NCI-H2196 (cell line): ENCODE data around the gene CFAP251.
"Not testable (repeated sequence)": the region's sequence is repeated elsewhere in the genome, so short reads cannot be mapped to it uniquely, and the experiment has no call there.

ENCODE experiments used
- DNase-seq: peaks from one replicate; lab custom pipeline; 2025; ENCODE audit not compliant: unreplicated experiment; lab: John Stamatoyannopoulos, UW

CFAP251 gene

DNA sequence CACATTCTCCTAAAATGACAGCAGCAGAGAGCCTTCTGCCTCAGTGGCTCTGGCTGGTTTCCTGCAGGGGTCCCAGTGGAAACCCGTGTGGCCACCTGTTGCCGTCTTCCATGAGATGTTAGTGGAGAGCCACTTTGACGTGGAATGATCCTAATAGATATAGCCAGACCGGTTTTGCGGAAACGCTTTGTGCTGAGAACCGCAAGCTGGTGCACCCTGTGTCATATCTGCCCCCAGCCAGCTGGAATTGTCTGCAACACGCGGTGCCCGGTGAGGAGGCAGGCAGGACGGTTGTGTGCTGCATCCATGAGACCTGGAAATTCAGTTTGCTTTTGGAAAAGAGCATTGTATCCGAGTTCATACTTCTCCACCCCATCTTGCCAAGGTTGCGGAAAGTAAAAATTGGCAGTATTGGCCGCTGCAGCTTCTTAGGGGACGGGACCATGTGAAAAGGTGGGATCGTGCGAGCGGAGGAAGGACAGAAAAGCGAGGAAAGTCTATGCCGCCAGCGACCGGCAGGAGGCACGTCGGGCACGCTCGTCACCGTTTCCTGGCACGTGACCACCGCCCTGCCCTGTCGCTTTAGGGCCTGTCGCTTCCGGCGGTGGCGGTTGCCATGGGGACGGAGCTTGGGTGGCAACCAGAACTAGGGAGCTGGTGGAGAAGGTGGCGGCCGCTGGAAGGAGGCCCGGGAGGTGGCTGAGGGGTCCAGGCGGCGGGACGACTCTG, at the start of gene CFAP251:
CFAP251 (plus strand) TSS at position 643 of the 729 bp plus-strand sequence. CDS start 2,714 bp downstream, outside the sequence.
- DNase-seq: peak; percentile 95

GRCh38 chr12:121869229-121869628, 49.2 kb upstream of the CFAP251 start:
- not testable (repeated sequence) for DNase-seq

DNA sequence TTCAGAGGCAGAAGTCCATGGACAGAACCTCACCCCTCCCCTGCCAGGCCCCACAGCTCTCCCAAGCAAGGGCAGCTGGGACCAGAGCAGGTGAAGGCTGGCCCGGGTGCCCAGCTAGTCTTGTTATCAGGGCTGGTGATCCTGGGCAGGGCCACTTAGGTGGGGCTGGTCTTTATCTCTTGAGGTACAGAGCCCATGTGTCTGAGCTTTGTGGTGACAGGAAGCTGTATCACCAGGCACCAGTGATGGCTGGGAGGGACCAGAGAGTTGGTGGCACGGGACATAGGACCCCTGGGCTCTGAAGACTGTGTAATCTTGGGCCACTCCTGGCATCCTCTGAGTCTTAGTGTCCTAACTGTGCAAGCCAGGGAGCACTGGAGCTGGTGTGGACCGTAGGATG, 46.9 kb upstream of the CFAP251 start:
- DNase-seq: no peak

- peak; percentile 5 for DNase-seq
Observed at GRCh38 chr12:121872546-121873215, 45.7 kb upstream of the CFAP251 start.

- no peak for DNase-seq
Observed at GRCh38 chr12:121873216-121873569, 45.2 kb upstream of the CFAP251 start.

- DNase-seq: no peak
Observed at GRCh38 chr12:121874071-121874470, 44.3 kb upstream of the CFAP251 start.

DNA sequence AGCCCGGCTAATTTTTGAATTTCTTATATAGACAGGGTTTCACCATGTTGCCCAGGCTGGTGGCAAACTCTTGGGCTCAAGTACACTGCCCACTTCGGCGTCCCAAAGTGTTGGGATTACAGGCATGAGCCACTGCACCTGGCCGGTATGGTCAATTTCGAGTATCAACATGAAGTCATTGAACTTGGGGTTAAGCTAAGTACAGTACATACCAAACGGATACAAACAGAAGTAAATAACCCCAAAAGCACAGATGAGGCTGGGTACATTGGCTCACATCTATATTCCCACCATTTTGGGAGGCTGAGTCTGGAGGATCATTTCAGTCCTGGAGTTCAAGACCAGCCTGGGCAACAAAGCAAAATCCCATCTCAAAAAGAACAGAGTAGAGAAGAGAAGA, 42.8 kb upstream of the CFAP251 start:
- no peak for DNase-seq

GRCh38 chr12:121876080-121876447, 42.3 kb upstream of the CFAP251 start:
- DNase-seq: not testable (repeated sequence)

DNA sequence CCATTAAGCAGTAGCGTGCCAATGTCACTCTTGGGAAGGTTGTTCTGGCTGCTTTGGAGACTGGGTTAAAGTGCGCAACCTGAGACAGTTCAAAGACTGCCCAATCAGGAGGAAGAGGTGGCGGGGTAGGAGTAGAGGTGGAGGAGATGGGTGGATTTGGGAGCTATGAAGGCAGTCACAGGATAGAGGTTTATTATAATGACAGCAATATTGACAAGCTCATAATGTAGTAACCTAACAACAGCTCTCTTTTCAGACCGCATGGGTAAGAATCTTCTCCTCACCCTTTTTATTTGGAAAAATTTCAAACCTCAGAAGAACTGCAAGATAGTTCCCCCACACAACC, 35.1 kb upstream of the CFAP251 start:
- DNase-seq: peak; percentile 12

DNA sequence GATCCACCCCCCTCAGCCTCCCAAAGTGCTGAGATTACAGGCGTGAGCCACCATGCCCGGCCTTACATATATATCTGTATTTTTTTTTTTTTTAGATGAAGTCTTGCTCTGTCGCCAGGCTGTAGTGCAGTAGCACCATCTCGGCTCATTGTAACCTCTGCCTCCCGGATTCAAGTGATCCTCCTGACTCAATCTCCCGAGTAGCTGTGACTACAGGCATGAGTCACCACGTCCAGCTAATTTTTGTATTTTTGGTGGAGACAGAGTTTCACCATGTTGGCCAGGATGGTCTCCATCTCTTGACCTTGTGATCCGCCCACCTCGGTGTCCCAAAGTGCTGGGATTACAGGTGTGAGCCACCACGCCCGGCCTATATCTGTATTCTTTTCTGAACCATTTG, 33.3 kb upstream of the CFAP251 start:
- DNase-seq: not testable (repeated sequence)

- DNase-seq: no peak
Observed at GRCh38 chr12:121888083-121888477, 30.3 kb upstream of the CFAP251 start.

- DNase-seq: peak; percentile 97
Observed at GRCh38 chr12:121888478-121889273, 29.7 kb upstream of the CFAP251 start, which contains the start of gene PSMD9. TSS of gene PSMD9 (plus strand) at chr12:121888790. CDS start at chr12:121888857, 67 bp downstream.

DNA sequence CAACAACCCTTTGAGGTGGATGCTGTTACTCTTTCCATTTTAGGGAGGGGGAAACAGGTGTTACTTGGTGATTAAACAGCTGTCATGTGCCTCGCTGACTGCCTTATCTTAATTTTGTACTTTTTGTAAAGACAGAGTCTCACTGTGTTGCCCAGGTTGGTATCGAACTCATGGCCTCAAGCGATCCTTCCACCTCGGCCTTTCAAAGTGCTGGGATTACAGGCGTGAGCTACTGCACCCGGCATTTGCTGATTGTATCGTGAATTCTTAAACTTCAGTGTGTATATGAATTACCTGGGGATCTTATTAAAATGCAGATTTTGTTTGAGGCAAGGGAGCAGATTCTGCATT, 29.1 kb upstream of the CFAP251 start:
- DNase-seq: no peak

DNA sequence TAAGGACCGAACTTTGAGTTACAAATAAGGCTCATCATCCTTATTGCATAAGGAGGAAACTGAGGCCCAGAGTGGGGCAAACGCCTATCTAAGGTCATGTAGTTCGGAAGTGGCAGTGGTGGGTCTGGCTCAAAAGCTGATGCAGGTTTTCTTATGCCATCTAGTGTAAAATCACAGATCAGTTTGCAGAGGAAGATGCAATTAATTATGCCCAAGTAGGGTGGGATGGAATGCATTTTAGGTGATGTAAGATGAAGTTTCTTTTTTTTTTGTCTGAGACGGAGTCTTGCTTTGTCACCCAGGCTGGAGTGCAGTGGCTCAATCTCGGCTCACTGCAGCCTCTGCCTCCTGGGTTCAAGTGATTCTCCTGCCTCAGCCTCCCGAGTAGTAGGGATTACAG, 28.7 kb upstream of the CFAP251 start:
- DNase-seq: not testable (repeated sequence)

DNA sequence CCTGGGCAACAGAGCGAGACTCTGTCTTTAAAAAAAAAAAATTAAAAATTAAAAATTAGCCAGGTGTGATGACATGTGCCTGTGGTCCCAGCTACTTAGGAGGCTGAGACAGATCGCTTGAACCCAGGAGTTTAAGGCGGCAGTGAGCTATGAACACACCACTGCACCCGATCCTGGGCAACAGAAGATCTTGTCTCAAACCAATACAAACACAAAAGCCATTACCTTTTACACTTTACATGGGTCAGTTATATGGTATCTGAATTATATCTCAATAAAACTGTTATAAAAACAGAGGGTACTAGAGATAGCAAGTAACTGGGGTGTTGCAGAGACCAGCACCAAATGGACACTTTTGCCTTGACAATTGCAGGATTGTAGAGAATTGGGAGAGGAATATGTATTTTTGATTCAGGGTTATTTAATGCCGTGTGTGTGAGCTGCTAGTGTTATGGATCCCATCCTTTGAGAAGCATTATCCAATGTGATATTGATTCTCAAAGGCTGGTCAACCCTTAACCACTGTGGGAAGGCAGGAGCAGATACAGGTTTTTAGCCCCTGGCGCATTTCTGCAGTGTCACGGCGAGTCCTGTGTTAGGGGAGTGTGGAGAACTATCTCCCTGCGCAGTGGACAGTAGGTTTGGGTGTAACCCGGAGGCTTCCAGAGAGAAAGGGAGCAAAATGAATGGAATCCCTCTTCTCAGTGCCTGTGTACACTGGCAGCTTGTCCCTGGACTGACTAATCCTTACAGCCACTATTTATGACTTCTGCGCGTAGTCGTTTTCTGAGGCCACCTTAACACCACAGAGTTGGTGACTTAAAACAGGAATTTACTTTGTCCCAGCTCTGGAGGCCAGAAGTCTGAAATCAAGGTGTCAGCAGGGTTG, 25.5 kb upstream of the CFAP251 start:
- no peak for DNase-seq

GRCh38 chr12:121893961-121894460, 24.4 kb upstream of the CFAP251 start:
- DNase-seq: peak; percentile 56

- no peak for DNase-seq
Observed at GRCh38 chr12:121894633-121895032, 23.8 kb upstream of the CFAP251 start.

GRCh38 chr12:121898287-121898686, 20.1 kb upstream of the CFAP251 start:
- DNase-seq: no peak

DNA sequence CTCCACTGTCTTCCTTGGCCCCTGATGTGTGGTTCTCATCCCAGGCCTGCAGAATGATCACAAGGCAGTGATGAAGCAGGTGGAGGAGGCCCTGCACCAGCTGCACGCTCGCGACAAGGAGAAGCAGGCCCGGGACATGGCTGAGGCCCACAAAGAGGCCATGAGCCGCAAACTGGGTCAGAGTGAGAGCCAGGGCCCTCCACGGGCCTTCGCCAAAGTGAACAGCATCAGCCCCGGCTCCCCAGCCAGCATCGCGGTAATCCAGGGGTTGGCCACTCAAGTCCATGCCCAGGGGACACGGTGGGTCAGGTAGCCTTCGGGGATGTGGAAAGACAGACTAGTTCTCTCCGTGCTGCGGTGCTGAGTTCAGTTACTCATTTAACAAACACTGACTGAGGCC, 18.8 kb upstream of the CFAP251 start:
- no peak for DNase-seq

DNA sequence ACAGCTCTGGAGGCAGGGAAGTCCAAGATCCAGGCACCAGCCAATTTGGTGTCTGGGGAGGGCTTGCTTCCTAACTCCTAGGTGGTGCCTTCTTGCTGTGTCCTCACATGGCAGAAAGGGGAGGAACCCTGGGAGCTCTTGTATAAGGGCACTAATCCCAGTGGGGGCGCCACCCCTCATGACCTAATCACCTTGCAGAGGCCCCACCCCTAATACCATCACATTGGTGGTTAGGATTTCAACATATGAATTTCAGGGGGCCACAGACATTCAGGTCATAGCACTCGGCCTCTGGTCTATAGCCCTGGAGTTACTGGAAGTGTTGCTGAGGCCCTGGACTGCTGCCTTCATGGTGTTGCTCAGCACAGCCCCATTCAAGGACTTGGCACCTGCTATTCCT, 15.2 kb upstream of the CFAP251 start:
- no peak for DNase-seq

GRCh38 chr12:121905746-121906145, 12.6 kb upstream of the CFAP251 start:
- no peak for DNase-seq
